Muscle layer of duodenum (tissue), 2 donors: ENCODE results near the gene KPNA6.
A peak's percentile ranks its signal among the peaks of the same experiment; 100 is the strongest.

Experiments
- H3K27ac ChIP-seq: one replicate; pipeline ENCODE4 v1.7.0; 2013; ENCODE audit warnings: mild to moderate bottlenecking, low read length
- H3K27me3 ChIP-seq: one replicate; pipeline ENCODE4 v1.7.0; 2013; ENCODE audit warnings: low read depth, mild to moderate bottlenecking, control low read depth, low read length
- H3K36me3 ChIP-seq, 2 donors: one replicate each; pipeline ENCODE4 v1.7.0; 2013; ENCODE audit warnings: low read length in 2 of 2, control low read depth in 1 of 2, mild to moderate bottlenecking in 1 of 2; ENCODE audit not compliant: insufficient read depth in 2 of 2, control insufficient read depth in 1 of 2
- H3K4me1 ChIP-seq, 2 donors: one replicate each; pipeline ENCODE4 v1.7.0; 2013; ENCODE audit warnings: low read length in 2 of 2, mild to moderate bottlenecking in 2 of 2, control low read depth in 1 of 2, moderate library complexity in 1 of 2; ENCODE audit not compliant: insufficient read depth in 2 of 2, control insufficient read depth in 1 of 2
- H3K4me3 ChIP-seq, 2 donors: one replicate each; pipeline ENCODE4 v1.7.0; 2013; ENCODE audit warnings: low read length in 2 of 2, low read depth in 1 of 2, mild to moderate bottlenecking in 1 of 2
- H3K9me3 ChIP-seq, 2 donors: one replicate each; pipeline ENCODE4 v1.7.0; 2013; ENCODE audit warnings: low read length in 2 of 2, control low read depth in 1 of 2, mild to moderate bottlenecking in 1 of 2; ENCODE audit not compliant: control insufficient read depth in 1 of 2
- donor health status: healthy.

Gene KPNA6

GRCh38 chr1:32179193-32179442, 71.3 kb downstream of the KPNA6 start:
- Histone ChIP-seq H3K4me1 (peaks cover 19 to 26% of the 10 kb centered on the region in 2 donors), H3K27ac (peak overlapping the region; percentile 93), H3K9me3 (no peaks in the 10 kb centered on the region), H3K36me3 (peaks cover 10 to 17% of the 10 kb centered on the region in 2 donors), H3K27me3 (no peaks in the 10 kb centered on the region), H3K4me3 (peak overlapping the region; percentile 63 to 79)

GRCh38 chr1:32179443-32180185, 71.8 kb downstream of the KPNA6 start, which contains the start of gene TXLNA:
Gene TXLNA, plus strand, starts transcription at chr1:32179675. Its CDS starts 671 bp downstream, at chr1:32180346.
- Histone ChIP-seq H3K9me3 (no peaks in the 10 kb centered on the region), H3K4me1 (peaks cover 20 to 31% of the 10 kb centered on the region in 2 donors), H3K27me3 (no peaks in the 10 kb centered on the region), H3K27ac (peak within 1 kb of the TSS; percentile 93), H3K36me3 (peaks cover 14 to 19% of the 10 kb centered on the region in 2 donors), H3K4me3 (peak within 1 kb of the TSS; percentile 79 to 82)

GRCh38 chr1:32180186-32181060, 72.6 kb downstream of the KPNA6 start:
- Histone ChIP-seq H3K4me1 (peaks cover 20 to 37% of the 10 kb centered on the region in 2 donors), H3K27me3 (no peaks in the 10 kb centered on the region), H3K4me3 (peak overlapping the region; percentile 79 to 82), H3K27ac (peak overlapping the region; percentile 93), H3K36me3 (peaks cover 18 to 24% of the 10 kb centered on the region in 2 donors), H3K9me3 (no peaks in the 10 kb centered on the region)

- H3K36me3 ChIP-seq, result peaks cover 21 to 24% of the 10 kb centered on the region in 2 donors
- peak overlapping the region; percentile 93 for H3K27ac ChIP-seq
- no peaks in the 10 kb centered on the region for H3K27me3 ChIP-seq
- H3K4me1 ChIP-seq, result peaks cover 20 to 37% of the 10 kb centered on the region in 2 donors
- peak overlapping the region; percentile 79 to 82 for H3K4me3 ChIP-seq
- no peaks in the 10 kb centered on the region for H3K9me3 ChIP-seq
These were observed 73.2 kb downstream of the KPNA6 start for GRCh38 chr1:32181065-32181464.

- Histone ChIP-seq H3K9me3 (no peaks in the 10 kb centered on the region), H3K27me3 (no peaks in the 10 kb centered on the region), H3K4me1 (peaks cover 20 to 37% of the 10 kb centered on the region in 2 donors), H3K27ac (peak overlapping the region; percentile 93), H3K36me3 (peaks cover 23 to 24% of the 10 kb centered on the region in 2 donors), H3K4me3 (peak overlapping the region; percentile 79 to 82)
These were observed 73.7 kb downstream of the KPNA6 start for GRCh38 chr1:32181563-32181962.

GRCh38 chr1:32182060-32182459, 74.2 kb downstream of the KPNA6 start:
- peak overlapping the region; percentile 93 for H3K27ac ChIP-seq

GRCh38 chr1:32184650-32185049, 76.8 kb downstream of the KPNA6 start:
- Histone ChIP-seq H3K4me1 (peaks cover 16 to 37% of the 10 kb centered on the region in 2 donors), H3K4me3 (no peak overlapping the region), H3K27ac (no peak overlapping the region), H3K36me3 (peaks cover 44 to 50% of the 10 kb centered on the region in 2 donors), H3K27me3 (no peaks in the 10 kb centered on the region), H3K9me3 (no peaks in the 10 kb centered on the region)

More at GRCh38 chr1:32182060-32182459, 74.2 kb downstream of the KPNA6 start:
- Histone ChIP-seq H3K36me3 (peaks cover 23 to 24% of the 10 kb centered on the region in 2 donors), H3K27me3 (no peaks in the 10 kb centered on the region), H3K4me1 (peaks cover 20 to 37% of the 10 kb centered on the region in 2 donors), H3K9me3 (no peaks in the 10 kb centered on the region), H3K4me3 (peak overlapping the region in 1 of 2 donors; percentile 79)

- peaks cover 56 to 57% of the 10 kb centered on the region in 2 donors for H3K36me3 ChIP-seq
- H3K27me3 ChIP-seq, result no peaks in the 10 kb centered on the region
- H3K4me1 ChIP-seq, result peaks cover 11 to 30% of the 10 kb centered on the region in 2 donors
- H3K9me3 ChIP-seq, result no peaks in the 10 kb centered on the region
- no peak overlapping the region for H3K4me3 ChIP-seq
- no peak overlapping the region for H3K27ac ChIP-seq
These were observed 78.2 kb downstream of the KPNA6 start for GRCh38 chr1:32186077-32186476.

- Histone ChIP-seq H3K4me1 (peaks cover 7 to 26% of the 10 kb centered on the region in 2 donors), H3K9me3 (no peaks in the 10 kb centered on the region), H3K36me3 (peaks cover 57 to 61% of the 10 kb centered on the region in 2 donors), H3K27ac (no peak overlapping the region), H3K4me3 (no peak overlapping the region), H3K27me3 (no peaks in the 10 kb centered on the region)
These were observed 78.6 kb downstream of the KPNA6 start for GRCh38 chr1:32186491-32186890.

GRCh38 chr1:32187850-32188249, 80.0 kb downstream of the KPNA6 start:
- H3K36me3 ChIP-seq, result peaks cover 67 to 70% of the 10 kb centered on the region in 2 donors
- H3K4me3 ChIP-seq, result no peak overlapping the region
- H3K4me1 ChIP-seq, result peaks cover 4 to 15% of the 10 kb centered on the region in 2 donors
- no peaks in the 10 kb centered on the region for H3K9me3 ChIP-seq
- H3K27ac ChIP-seq, result no peak overlapping the region
- H3K27me3 ChIP-seq, result no peaks in the 10 kb centered on the region

GRCh38 chr1:32192220-32192948, 84.5 kb downstream of the KPNA6 start:
- H3K9me3 ChIP-seq, result no peaks in the 10 kb centered on the region
- H3K27ac ChIP-seq, result no peak overlapping the region
- no peaks in the 10 kb centered on the region for H3K27me3 ChIP-seq
- peaks cover 90 to 98% of the 10 kb centered on the region in 2 donors for H3K36me3 ChIP-seq
- H3K4me3 ChIP-seq, result no peak overlapping the region
- H3K4me1 ChIP-seq, result no peaks in the 10 kb centered on the region
